ENCODE results near the gene ORAI1.

DNA sequence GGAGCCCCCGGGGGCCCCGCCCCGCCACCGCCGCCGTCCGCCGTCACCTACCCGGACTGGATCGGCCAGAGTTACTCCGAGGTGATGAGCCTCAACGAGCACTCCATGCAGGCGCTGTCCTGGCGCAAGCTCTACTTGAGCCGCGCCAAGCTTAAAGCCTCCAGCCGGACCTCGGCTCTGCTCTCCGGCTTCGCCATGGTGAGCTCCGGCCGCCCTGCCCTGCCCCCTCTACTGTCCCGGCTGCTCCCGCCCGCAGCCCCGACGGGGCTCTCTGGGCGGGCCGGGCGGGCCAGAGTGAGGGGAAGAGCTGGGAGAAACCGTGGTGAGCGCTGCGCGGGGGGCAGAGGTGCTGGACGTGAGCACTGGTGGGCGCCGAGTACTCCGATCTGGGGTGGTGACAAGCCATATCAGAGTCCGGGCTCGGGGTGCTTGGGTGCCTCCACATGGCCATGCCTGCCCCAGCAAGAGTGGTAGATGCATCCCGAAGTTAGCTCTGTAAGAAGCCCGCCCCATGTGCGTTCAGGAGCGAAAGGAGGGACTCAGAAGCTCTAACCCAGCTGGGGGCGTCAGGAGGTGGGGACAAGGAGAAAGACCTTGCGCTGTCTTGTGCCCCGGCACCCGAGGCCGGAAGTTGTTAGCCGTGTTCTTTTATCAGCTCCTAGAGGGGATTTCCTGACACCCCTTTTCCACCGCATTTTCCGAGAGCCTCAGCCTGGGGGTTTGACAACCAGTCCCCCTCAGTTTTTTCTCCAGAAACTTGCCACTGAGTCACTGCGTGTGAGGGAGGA lies 717 bp downstream of the ORAI1 start:
- TF ChIP-seq, protein P1, sequence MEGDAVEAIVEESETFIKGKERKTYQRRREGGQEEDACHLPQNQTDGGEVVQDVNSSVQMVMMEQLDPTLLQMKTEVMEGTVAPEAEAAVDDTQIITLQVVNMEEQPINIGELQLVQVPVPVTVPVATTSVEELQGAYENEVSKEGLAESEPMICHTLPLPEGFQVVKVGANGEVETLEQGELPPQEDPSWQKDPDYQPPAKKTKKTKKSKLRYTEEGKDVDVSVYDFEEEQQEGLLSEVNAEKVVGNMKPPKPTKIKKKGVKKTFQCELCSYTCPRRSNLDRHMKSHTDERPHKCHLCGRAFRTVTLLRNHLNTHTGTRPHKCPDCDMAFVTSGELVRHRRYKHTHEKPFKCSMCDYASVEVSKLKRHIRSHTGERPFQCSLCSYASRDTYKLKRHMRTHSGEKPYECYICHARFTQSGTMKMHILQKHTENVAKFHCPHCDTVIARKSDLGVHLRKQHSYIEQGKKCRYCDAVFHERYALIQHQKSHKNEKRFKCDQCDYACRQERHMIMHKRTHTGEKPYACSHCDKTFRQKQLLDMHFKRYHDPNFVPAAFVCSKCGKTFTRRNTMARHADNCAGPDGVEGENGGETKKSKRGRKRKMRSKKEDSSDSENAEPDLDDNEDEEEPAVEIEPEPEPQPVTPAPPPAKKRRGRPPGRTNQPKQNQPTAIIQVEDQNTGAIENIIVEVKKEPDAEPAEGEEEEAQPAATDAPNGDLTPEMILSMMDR (IDR thresholded peaks at IDR 0.05) = peak in 1 of 4 experiments; percentile 3
- TF ChIP-seq POLR2A (IDR thresholded peaks at IDR 0.05) = no peak
